ENCODE data around the gene CDKAL1. TPM values are rescaled to one million over a fixed set of nuclear protein-coding genes. Genes with fewer than 3 reads are reported as not detected.

Gene CDKAL1
- total and polyA plus RNA-seq, 10 of the 15 experiments (the other 5 are each of a cell fraction or from before 2014, with no cell fraction given) = 10.7 to 26.9 (median 17.3) TPM

DNA sequence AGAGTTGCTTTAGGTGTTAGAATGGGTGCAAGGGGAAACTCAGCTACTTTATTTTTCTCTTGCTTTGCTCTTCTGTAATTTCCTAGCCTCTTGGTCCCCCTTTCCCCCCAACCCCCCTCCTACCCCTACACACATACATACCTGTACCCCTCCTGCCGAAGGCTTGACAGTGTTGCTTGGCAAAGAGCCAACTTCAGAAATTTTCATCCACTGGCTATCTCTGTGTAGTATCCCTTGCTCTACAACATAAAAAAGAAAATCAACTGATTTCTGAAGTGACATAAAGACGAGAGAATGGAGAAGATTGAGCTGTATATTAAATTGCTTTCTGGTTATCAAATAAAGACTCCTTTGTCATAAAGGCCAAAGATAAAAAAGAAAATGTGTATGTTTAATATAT lies 561.2 kb downstream of the CDKAL1 start (continued):
- TF ChIP-seq, protein P1, sequence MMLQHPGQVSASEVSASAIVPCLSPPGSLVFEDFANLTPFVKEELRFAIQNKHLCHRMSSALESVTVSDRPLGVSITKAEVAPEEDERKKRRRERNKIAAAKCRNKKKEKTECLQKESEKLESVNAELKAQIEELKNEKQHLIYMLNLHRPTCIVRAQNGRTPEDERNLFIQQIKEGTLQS (IDR thresholded peaks at IDR 0.05; ENCODE audit: borderline replicate concordance, extremely low read depth, low read depth, low read length) = no peak
- no peak for TF ChIP-seq EED (IDR thresholded peaks at IDR 0.05; ENCODE audit: low read depth)
- no peak for TF ChIP-seq REST (IDR thresholded peaks at IDR 0.05; ENCODE audit: low read depth, low read length)
- no peak for TF ChIP-seq PKNOX1 (IDR thresholded peaks at IDR 0.05)
- TF ChIP-seq ZNF622 (IDR thresholded peaks at IDR 0.05) = no peak
- TF ChIP-seq SMARCA5 (IDR thresholded peaks at IDR 0.05) = no peak

- CTCF ChIA-PET = no interaction called here
- ATAC-seq (no peak), FAIRE-seq (no peak), DNase-seq (ENCODE audit: low read depth, low spot score) (no peak)
- no peak overlapping the region for H3K27ac ChIP-seq (ENCODE audit: control insufficient read depth, insufficient read depth)
- no peak for TF ChIP-seq RUNX3 (IDR thresholded peaks at IDR 0.05; ENCODE audit: low read length)
- TF ChIP-seq ZBED1 (IDR thresholded peaks at IDR 0.05; ENCODE audit: borderline replicate concordance) = no peak
- TF ChIP-seq SPI1 (IDR thresholded peaks at IDR 0.05; ENCODE audit: borderline replicate concordance, insufficient read depth, low read depth, low read length) = no peak
- no peak for TF ChIP-seq REST (IDR thresholded peaks at IDR 0.05; ENCODE audit: low read depth, low read length)
- TF ChIP-seq SREBF1 (IDR thresholded peaks at IDR 0.05; ENCODE audit: low read length) = no peak
- TF ChIP-seq JUND (IDR thresholded peaks at IDR 0.05; ENCODE audit: low read depth, low read length) = no peak
- TF ChIP-seq HDAC6 (IDR thresholded peaks at IDR 0.05; ENCODE audit: unreplicated experiment) = no peak
- RAD21 ChIA-PET (ENCODE audit: unreplicated experiment) = interaction anchor here (0.5 kb wide), 1 partner anchor 110 kb away, joined by 3 read pairs; no protein-coding TSS in a partner anchor
- H3K9me3 ChIP-seq (replicated peaks; ENCODE audit: control insufficient read depth, insufficient read depth, low read length) = no peaks in the 10 kb centered on the region; the same call in 2 of the 3 replicates
- peaks cover 6% of the 10 kb centered on the region; the same call in 1 of the 2 replicates for H3K4me1 ChIP-seq (ENCODE audit: control insufficient read depth, insufficient read depth, low read length)
- no peaks in the 10 kb centered on the region for H3K79me2 ChIP-seq (ENCODE audit: control insufficient read depth, insufficient read depth, low read length)
- no peaks in the 10 kb centered on the region for H3K27me3 ChIP-seq (replicated peaks in 1 of 2; ENCODE audit: control insufficient read depth in 2 of 2, insufficient read depth in 2 of 2, low read length in 1 of 2)
- H3K4me3 ChIP-seq = no peak overlapping the region
- in situ Hi-C loops (cut with MboI) (no loop called here), intact Hi-C loops (cut with micrococcal nuclease; ENCODE audit: unreplicated experiment) (no loop called here)
- POLR2A ChIA-PET = no interaction called here
- H3K9ac ChIP-seq (ENCODE audit: control insufficient read depth, insufficient read depth, low read length) = no peak overlapping the region
- H4K20me1 ChIP-seq (ENCODE audit: control insufficient read depth, insufficient read depth) = no peaks in the 10 kb centered on the region
- no peaks in the 10 kb centered on the region for H3K36me3 ChIP-seq (ENCODE audit: control insufficient read depth in 2 of 2, insufficient read depth in 2 of 2, low read length in 1 of 2)
- SMC1A ChIA-PET (ENCODE audit: uncharacterized antibody, unreplicated experiment) = interaction anchor here (1.0 to 1.1 kb wide), 2 partner anchors 22 to 56 kb away, joined by 3 read pairs; no protein-coding TSS in a partner anchor
- no peak overlapping the region for H2AFZ ChIP-seq (ENCODE audit: control insufficient read depth, low read depth, low read length)
- H3K4me2 ChIP-seq (ENCODE audit: control insufficient read depth, insufficient read depth) = no peak overlapping the region
- no TSS peak for BruUV-seq (replicated peaks)
- 65% methylated on average over 4 of the region's 4 CpGs for WGBS (ENCODE audit: insufficient coverage, insufficient replicate concordance, low lambda C conversion rate, missing lambda C conversion rate)
These were observed 563.9 kb downstream of the CDKAL1 start for GRCh38 chr6:21098134-21098533.
